HepG2 (cell line): ENCODE measurements around the gene AFAP1L2.

Source experiments
- ATF3 ChIP-seq: sonication (generic); formaldehyde crosslinking; IDR thresholded peaks from 2 replicates; pipeline ENCODE4 v1.4.0; 2020; ENCODE audit warnings: missing genetic modification reagents
- CEBPB ChIP-seq: IDR thresholded peaks from 2 replicates; pipeline ENCODE4 v1.6.1; 2011; ENCODE audit warnings: low read depth, low read length, improper control_type of control experiment, borderline replicate concordance
- CTCF ChIP-seq: sonication (generic); formaldehyde crosslinking; IDR thresholded peaks from 2 replicates; pipeline ENCODE4 v1.5.0; 2020; ENCODE audit warnings: mild to moderate bottlenecking, missing genetic modification reagents, moderate library complexity
- EP300 ChIP-seq, 3 experiments: sonication (generic) in 1 of 3; formaldehyde crosslinking in 1 of 3; IDR thresholded peaks; 2 replicates each; pipeline versions ENCODE4 v1.5.1 to v1.6.1; 2011 to 2020; ENCODE audit warnings: low read depth in 2 of 3, low read length in 2 of 3, borderline replicate concordance in 1 of 3, improper control_type of control experiment in 1 of 3, mild to moderate bottlenecking in 1 of 3, missing genetic modification reagents in 1 of 3, moderate library complexity in 1 of 3
- EZH2 ChIP-seq: conservative IDR thresholded peaks from 2 replicates; pipeline ENCODE4 v1.6.1; 2012; ENCODE audit warnings: mild to moderate bottlenecking, low read depth, low read length, moderate library complexity
- HOXA5 ChIP-seq: sonication (generic); formaldehyde crosslinking; IDR thresholded peaks from 2 replicates; pipeline ENCODE4 v1.4.0; 2020; ENCODE audit warnings: missing genetic modification reagents
- SRSF9 ChIP-seq: fragments of 200-400 bp; formaldehyde crosslinking; IDR thresholded peaks from 2 replicates; pipeline ENCODE4 v1.6.1; 2018; ENCODE audit warnings: borderline replicate concordance, mild to moderate bottlenecking, low read depth, low read length; ENCODE audit not compliant: insufficient read depth, poor library complexity, severe bottlenecking
- STAT5B ChIP-seq: sonication (generic); formaldehyde crosslinking; IDR thresholded peaks from 2 replicates; pipeline ENCODE4 v1.4.0; 2020; ENCODE audit warnings: missing genetic modification reagents
- TAF1 ChIP-seq: sonication (generic); formaldehyde crosslinking; IDR thresholded peaks from 2 replicates; pipeline ENCODE4 v1.4.0; 2020; ENCODE audit warnings: missing genetic modification reagents
- ZNF274 ChIP-seq: sonication (generic); formaldehyde crosslinking; IDR thresholded peaks from 2 replicates; pipeline ENCODE4 v1.5.1; 2020; ENCODE audit warnings: mild to moderate bottlenecking, missing genetic modification reagents
- ZNF367 ChIP-seq: sonication (generic); formaldehyde crosslinking; IDR thresholded peaks from 2 replicates; pipeline ENCODE4 v1.4.0; 2020; ENCODE audit warnings: missing genetic modification reagents, borderline replicate concordance
- ZNF7 ChIP-seq: IDR thresholded peaks from 2 replicates; pipeline ENCODE4 v1.6.1; 2016; ENCODE audit warnings: missing biosample characterization, missing genetic modification reagents
- ZSCAN25 ChIP-seq: sonication (generic); formaldehyde crosslinking; IDR thresholded peaks from 2 replicates; pipeline ENCODE4 v1.8.0; 2022; ENCODE audit warnings: mild to moderate bottlenecking, missing genetic modification reagents

- no peak for TF ChIP-seq ZNF274 (CRISPR knock-in tag)
- TF ChIP-seq CEBPB = no peak
- TF ChIP-seq ATF3 (CRISPR knock-in tag) = no peak
- TF ChIP-seq EZH2 = no peak
- TF ChIP-seq ZNF7 (CRISPR knock-in tag) = no peak
- TF ChIP-seq SRSF9 = no peak
- no peak for TF ChIP-seq TAF1 (CRISPR knock-in tag)
- TF ChIP-seq STAT5B = no peak
- no peak for TF ChIP-seq HOXA5 (CRISPR knock-in tag)
- TF ChIP-seq CTCF = no peak
- no peak for TF ChIP-seq EP300 (IDR thresholded peaks at IDR 0.05; ENCODE audit: low read depth in 2 of 2, low read length in 2 of 2)
- TF ChIP-seq EP300 (CRISPR knock-in tag; IDR thresholded peaks at IDR 0.05; ENCODE audit: borderline replicate concordance) = no peak
- TF ChIP-seq ZNF367 (CRISPR knock-in tag) = no peak
- no peak for TF ChIP-seq ZSCAN25 (CRISPR knock-in tag)
These were observed 68.7 kb downstream of the AFAP1L2 start for GRCh38 chr10:114335614-114336013.
